ENCODE results near the gene DNAH2. TPM values are rescaled to one million over a fixed set of nuclear protein-coding genes. Genes with fewer than 3 reads are reported as not detected.

The DNAH2 gene
- total and polyA plus RNA-seq, 2 of the 8 experiments (the other 6 are each of a cell fraction or from before 2014, with no cell fraction given), result 0.13 to 0.18 TPM

- TF ChIP-seq EP300 (IDR thresholded peaks at IDR 0.05; ENCODE audit: borderline replicate concordance in 1 of 2, low read depth in 2 of 2, low read length in 2 of 2) (0 out of 3 replicates have a peak, but pooled peaks of 1 of the 2 experiments have one; percentile 10), SIX5 (IDR thresholded peaks at IDR 0.05; ENCODE audit: low read depth, low read length) (peak; percentile 71), SAP30 (IDR thresholded peaks at IDR 0.05; ENCODE audit: insufficient read depth, insufficient replicate concordance, low read length) (peak; percentile 98), SRF (IDR thresholded peaks at IDR 0.05; ENCODE audit: low read depth, low read length) (no peak), CTBP2 (IDR thresholded peaks at IDR 0.05; ENCODE audit: borderline replicate concordance, insufficient read depth, insufficient read length, low read length) (no peak), SIRT6 (IDR thresholded peaks at IDR 0.05; ENCODE audit: low read length) (no peak), NANOG (IDR thresholded peaks at IDR 0.05; ENCODE audit: insufficient read depth, low read depth, low read length, poor library complexity, severe bottlenecking) (no peak), SP2 (IDR thresholded peaks at IDR 0.05; ENCODE audit: low read length) (no peak), BACH1 (IDR thresholded peaks at IDR 0.05; ENCODE audit: low read length) (no peak), KDM5A (IDR thresholded peaks at IDR 0.05; ENCODE audit: low read length) (no peak), RAD21 (IDR thresholded peaks at IDR 0.05 in 1 of 2, conservative IDR thresholded peaks at IDR 0.05 in 1 of 2; ENCODE audit: low read depth in 2 of 2, low read length in 2 of 2) (0 out of 4 replicates have a peak, but pooled peaks of 1 of the 2 experiments have one; percentile 5), SUZ12 (IDR thresholded peaks at IDR 0.05; ENCODE audit: low read length) (no peak), SIN3A (conservative IDR thresholded peaks at IDR 0.05 in 1 of 2, IDR thresholded peaks at IDR 0.05 in 1 of 2; ENCODE audit: low read depth in 1 of 2, low read length in 2 of 2) (peak; percentile 92 to 95; a peak in 3 of 4 replicates), CHD1 (IDR thresholded peaks at IDR 0.05; ENCODE audit: low read depth, low read length) (peak; percentile 22; the same call in 1 of the 2 replicates), NRF1 (IDR thresholded peaks at IDR 0.05; ENCODE audit: low read depth, low read length) (no peak), TAF1 (IDR thresholded peaks at IDR 0.05; ENCODE audit: low read depth, low read length) (peak; percentile 100), HDAC6 (IDR thresholded peaks at IDR 0.05; ENCODE audit: low read depth, low read length) (no peak), RBBP5 (IDR thresholded peaks at IDR 0.05; ENCODE audit: borderline replicate concordance, low read depth, low read length) (no peak; the same call in 1 of the 2 replicates), MAX (IDR thresholded peaks at IDR 0.05) (peak; percentile 97)
- TF ChIP-seq, protein P1, sequence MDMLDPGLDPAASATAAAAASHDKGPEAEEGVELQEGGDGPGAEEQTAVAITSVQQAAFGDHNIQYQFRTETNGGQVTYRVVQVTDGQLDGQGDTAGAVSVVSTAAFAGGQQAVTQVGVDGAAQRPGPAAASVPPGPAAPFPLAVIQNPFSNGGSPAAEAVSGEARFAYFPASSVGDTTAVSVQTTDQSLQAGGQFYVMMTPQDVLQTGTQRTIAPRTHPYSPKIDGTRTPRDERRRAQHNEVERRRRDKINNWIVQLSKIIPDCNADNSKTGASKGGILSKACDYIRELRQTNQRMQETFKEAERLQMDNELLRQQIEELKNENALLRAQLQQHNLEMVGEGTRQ (IDR thresholded peaks at IDR 0.05; ENCODE audit: low read length), result no peak
Observed at GRCh38 chr17:7687072-7687907, 30.3 kb upstream of the DNAH2 start, which contains the start of gene TP53 (continued).
